ENCODE measurements around the gene POU2F3.

The POU2F3 gene

GRCh38 chr11:120239713-120240640 lies at the start of gene POU2F3:
Gene POU2F3 (plus strand): TSS chr11:120240140. CDS start chr11:120240344, 204 bp downstream.
- peak within 1 kb of the TSS; percentile 58 for H3K4me3 ChIP-seq (ENCODE audit: low read depth, low read length)
- no peaks in the 10 kb centered on the region for H3K9me3 ChIP-seq (ENCODE audit: control insufficient read depth, insufficient read depth, low read length)
- H3K9ac ChIP-seq (ENCODE audit: low read depth, low read length): no peak within 1 kb of the TSS
- peaks cover 48% of the 10 kb centered on the region for H3K27me3 ChIP-seq (ENCODE audit: control insufficient read depth, insufficient read depth, low read length)
- no peak within 1 kb of the TSS for H3K27ac ChIP-seq (ENCODE audit: low read depth, low read length)
- H3K4me1 ChIP-seq (ENCODE audit: control insufficient read depth, insufficient read depth, low read length): peaks cover 12% of the 10 kb centered on the region
- H3K36me3 ChIP-seq (ENCODE audit: control insufficient read depth, insufficient read depth, low read length): no peaks in the 10 kb centered on the region

- Histone ChIP-seq H3K4me3 (ENCODE audit: low read depth, low read length) (no peak overlapping the region), H3K9me3 (ENCODE audit: control insufficient read depth, insufficient read depth, low read length) (no peaks in the 10 kb centered on the region), H3K27ac (ENCODE audit: low read depth, low read length) (no peak overlapping the region), H3K27me3 (ENCODE audit: control insufficient read depth, insufficient read depth, low read length) (peaks cover 31% of the 10 kb centered on the region), H3K36me3 (ENCODE audit: control insufficient read depth, insufficient read depth, low read length) (no peaks in the 10 kb centered on the region), H3K9ac (ENCODE audit: low read depth, low read length) (no peak overlapping the region), H3K4me1 (ENCODE audit: control insufficient read depth, insufficient read depth, low read length) (peaks cover 10% of the 10 kb centered on the region)
Measured at GRCh38 chr11:120191058-120191457, 48.9 kb upstream of the POU2F3 start.

GRCh38 chr11:120192831-120193625 lies 46.9 kb upstream of the POU2F3 start:
- H3K27ac ChIP-seq (ENCODE audit: low read depth, low read length): no peak overlapping the region
- no peaks in the 10 kb centered on the region for H3K9me3 ChIP-seq (ENCODE audit: control insufficient read depth, insufficient read depth, low read length)
- no peak overlapping the region for H3K9ac ChIP-seq (ENCODE audit: low read depth, low read length)
- H3K36me3 ChIP-seq (ENCODE audit: control insufficient read depth, insufficient read depth, low read length): no peaks in the 10 kb centered on the region
- no peak overlapping the region for H3K4me3 ChIP-seq (ENCODE audit: low read depth, low read length)
- H3K27me3 ChIP-seq (ENCODE audit: control insufficient read depth, insufficient read depth, low read length): peaks cover 40% of the 10 kb centered on the region
- H3K4me1 ChIP-seq (ENCODE audit: control insufficient read depth, insufficient read depth, low read length): peaks cover 15% of the 10 kb centered on the region

GRCh38 chr11:120194166-120194565 lies 45.8 kb upstream of the POU2F3 start:
- no peak overlapping the region for H3K4me3 ChIP-seq (ENCODE audit: low read depth, low read length)
- no peaks in the 10 kb centered on the region for H3K36me3 ChIP-seq (ENCODE audit: control insufficient read depth, insufficient read depth, low read length)
- no peak overlapping the region for H3K9ac ChIP-seq (ENCODE audit: low read depth, low read length)
- H3K27me3 ChIP-seq (ENCODE audit: control insufficient read depth, insufficient read depth, low read length): peaks cover 52% of the 10 kb centered on the region
- peaks cover 20% of the 10 kb centered on the region for H3K4me1 ChIP-seq (ENCODE audit: control insufficient read depth, insufficient read depth, low read length)
- H3K27ac ChIP-seq (ENCODE audit: low read depth, low read length): no peak overlapping the region
- H3K9me3 ChIP-seq (ENCODE audit: control insufficient read depth, insufficient read depth, low read length): no peaks in the 10 kb centered on the region

- no peak overlapping the region for H3K9ac ChIP-seq (ENCODE audit: low read depth, low read length)
- H3K27ac ChIP-seq (ENCODE audit: low read depth, low read length): no peak overlapping the region
- H3K4me3 ChIP-seq (ENCODE audit: low read depth, low read length): no peak overlapping the region
- H3K4me1 ChIP-seq (ENCODE audit: control insufficient read depth, insufficient read depth, low read length): peaks cover 30% of the 10 kb centered on the region
- H3K9me3 ChIP-seq (ENCODE audit: control insufficient read depth, insufficient read depth, low read length): no peaks in the 10 kb centered on the region
- H3K27me3 ChIP-seq (ENCODE audit: control insufficient read depth, insufficient read depth, low read length): peaks cover 68% of the 10 kb centered on the region
- no peaks in the 10 kb centered on the region for H3K36me3 ChIP-seq (ENCODE audit: control insufficient read depth, insufficient read depth, low read length)
Measured at GRCh38 chr11:120195601-120196320, 44.2 kb upstream of the POU2F3 start.

- Histone ChIP-seq H3K4me1 (ENCODE audit: control insufficient read depth, insufficient read depth, low read length) (peaks cover 31% of the 10 kb centered on the region), H3K9me3 (ENCODE audit: control insufficient read depth, insufficient read depth, low read length) (no peaks in the 10 kb centered on the region), H3K36me3 (ENCODE audit: control insufficient read depth, insufficient read depth, low read length) (no peaks in the 10 kb centered on the region), H3K27me3 (ENCODE audit: control insufficient read depth, insufficient read depth, low read length) (peaks cover 78% of the 10 kb centered on the region), H3K4me3 (ENCODE audit: low read depth, low read length) (no peak overlapping the region), H3K27ac (ENCODE audit: low read depth, low read length) (no peak overlapping the region), H3K9ac (ENCODE audit: low read depth, low read length) (no peak overlapping the region)
Measured at GRCh38 chr11:120196826-120197225, 43.1 kb upstream of the POU2F3 start.

- peaks cover 84% of the 10 kb centered on the region for H3K27me3 ChIP-seq (ENCODE audit: control insufficient read depth, insufficient read depth, low read length)
- no peak overlapping the region for H3K4me3 ChIP-seq (ENCODE audit: low read depth, low read length)
- H3K4me1 ChIP-seq (ENCODE audit: control insufficient read depth, insufficient read depth, low read length): peaks cover 31% of the 10 kb centered on the region
- H3K36me3 ChIP-seq (ENCODE audit: control insufficient read depth, insufficient read depth, low read length): no peaks in the 10 kb centered on the region
- H3K9ac ChIP-seq (ENCODE audit: low read depth, low read length): no peak overlapping the region
- H3K27ac ChIP-seq (ENCODE audit: low read depth, low read length): no peak overlapping the region
- no peaks in the 10 kb centered on the region for H3K9me3 ChIP-seq (ENCODE audit: control insufficient read depth, insufficient read depth, low read length)
Measured at GRCh38 chr11:120197251-120197891, 42.6 kb upstream of the POU2F3 start.

GRCh38 chr11:120197977-120198376 lies 42.0 kb upstream of the POU2F3 start:
- Histone ChIP-seq H3K36me3 (ENCODE audit: control insufficient read depth, insufficient read depth, low read length) (no peaks in the 10 kb centered on the region), H3K4me1 (ENCODE audit: control insufficient read depth, insufficient read depth, low read length) (peaks cover 31% of the 10 kb centered on the region), H3K27me3 (ENCODE audit: control insufficient read depth, insufficient read depth, low read length) (peaks cover 87% of the 10 kb centered on the region), H3K9me3 (ENCODE audit: control insufficient read depth, insufficient read depth, low read length) (no peaks in the 10 kb centered on the region), H3K4me3 (ENCODE audit: low read depth, low read length) (no peak overlapping the region), H3K27ac (ENCODE audit: low read depth, low read length) (no peak overlapping the region), H3K9ac (ENCODE audit: low read depth, low read length) (no peak overlapping the region)

GRCh38 chr11:120198403-120198786 lies 41.5 kb upstream of the POU2F3 start:
- Histone ChIP-seq H3K9ac (ENCODE audit: low read depth, low read length) (no peak overlapping the region), H3K36me3 (ENCODE audit: control insufficient read depth, insufficient read depth, low read length) (no peaks in the 10 kb centered on the region), H3K4me1 (ENCODE audit: control insufficient read depth, insufficient read depth, low read length) (peaks cover 31% of the 10 kb centered on the region), H3K27ac (ENCODE audit: low read depth, low read length) (no peak overlapping the region), H3K9me3 (ENCODE audit: control insufficient read depth, insufficient read depth, low read length) (no peaks in the 10 kb centered on the region), H3K4me3 (ENCODE audit: low read depth, low read length) (no peak overlapping the region), H3K27me3 (ENCODE audit: control insufficient read depth, insufficient read depth, low read length) (peaks cover 86% of the 10 kb centered on the region)

- Histone ChIP-seq H3K4me1 (ENCODE audit: control insufficient read depth, insufficient read depth, low read length) (peaks cover 31% of the 10 kb centered on the region), H3K27ac (ENCODE audit: low read depth, low read length) (no peak overlapping the region), H3K4me3 (ENCODE audit: low read depth, low read length) (no peak overlapping the region), H3K27me3 (ENCODE audit: control insufficient read depth, insufficient read depth, low read length) (peaks cover 82% of the 10 kb centered on the region), H3K9me3 (ENCODE audit: control insufficient read depth, insufficient read depth, low read length) (no peaks in the 10 kb centered on the region), H3K36me3 (ENCODE audit: control insufficient read depth, insufficient read depth, low read length) (no peaks in the 10 kb centered on the region), H3K9ac (ENCODE audit: low read depth, low read length) (no peak overlapping the region)
Measured at GRCh38 chr11:120198787-120199469, 41.0 kb upstream of the POU2F3 start.

Measured in HUES48 (cell line).